SH-SY5Y (cell line): ENCODE data around the gene SND1.

ENCODE experiments used
- GATA2 ChIP-seq: IDR thresholded peaks from 2 replicates; pipeline ENCODE4 v1.6.1; 2011; ENCODE audit warnings: mild to moderate bottlenecking, low read depth, low read length
- GATA3 ChIP-seq: IDR thresholded peaks from 2 replicates; pipeline ENCODE4 v1.6.1; 2011; ENCODE audit warnings: low read depth, mild to moderate bottlenecking, low read length, moderate library complexity

The SND1 gene

DNA sequence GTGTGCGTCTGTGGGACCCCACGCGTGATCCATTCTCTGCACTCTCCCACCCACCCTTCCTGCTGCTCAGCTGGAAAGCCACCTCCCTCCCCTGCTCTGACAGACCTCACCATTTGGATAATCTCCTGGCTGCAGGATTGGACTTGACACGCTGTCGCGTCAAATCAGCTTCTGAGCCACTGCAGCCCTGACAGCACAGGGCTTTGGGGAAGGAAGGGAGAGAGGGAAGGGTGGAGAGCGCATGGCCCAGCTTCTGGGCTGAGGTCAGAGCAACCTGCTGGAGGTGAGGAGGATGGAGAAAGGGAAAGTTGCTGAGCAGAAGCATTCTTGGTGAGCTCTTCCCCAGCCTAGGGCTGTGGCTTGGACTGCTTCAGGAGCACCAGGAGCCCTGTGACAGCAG is 428.2 kb downstream of the SND1 start:
- no peak for TF ChIP-seq GATA3
- TF ChIP-seq GATA2: no peak

- no peak for TF ChIP-seq GATA3
- no peak for TF ChIP-seq GATA2
These were observed 429.4 kb downstream of the SND1 start for GRCh38 chr7:128081351-128081750.

- no peak for TF ChIP-seq GATA3
- TF ChIP-seq GATA2: no peak
These were observed 429.8 kb downstream of the SND1 start for GRCh38 chr7:128081808-128082207.

GRCh38 chr7:128082431-128082830 is 430.4 kb downstream of the SND1 start:
- TF ChIP-seq GATA3 (no peak), GATA2 (no peak)

DNA sequence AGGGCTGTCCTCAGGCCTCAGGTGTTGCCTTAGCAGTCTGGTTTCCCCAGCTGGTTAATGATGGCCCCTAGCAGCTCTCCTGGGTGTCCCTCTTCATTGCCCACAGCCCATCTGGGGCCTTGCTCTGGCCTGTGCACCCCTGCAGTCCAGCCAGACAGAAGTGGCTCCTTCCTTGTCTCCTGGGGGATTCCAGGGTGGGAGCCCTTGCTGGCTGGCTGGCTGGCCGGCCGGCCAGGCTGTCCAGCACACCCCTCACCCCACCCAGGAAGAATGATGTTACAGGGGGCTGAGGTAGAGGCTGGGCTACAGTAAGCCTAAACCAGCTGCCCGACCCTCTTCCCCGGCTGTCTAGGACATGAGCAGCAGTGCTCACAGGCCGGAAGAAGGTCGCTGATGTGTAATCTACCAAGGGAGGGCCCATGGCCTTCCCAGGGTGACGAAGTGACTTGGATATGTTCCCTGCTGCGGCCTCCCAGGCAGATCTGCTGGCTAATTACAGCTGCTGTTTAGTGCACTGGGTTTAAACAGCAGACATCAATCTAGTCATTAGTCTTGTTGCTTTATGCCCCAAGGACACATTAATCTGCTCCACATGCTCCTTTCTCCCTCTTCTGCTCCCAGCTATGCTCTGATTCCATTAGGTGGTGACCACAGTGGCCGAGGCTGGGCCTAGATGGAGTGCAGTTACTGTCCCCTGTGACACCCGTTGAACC is 433.1 kb downstream of the SND1 start:
- TF ChIP-seq GATA2 (peak; percentile 88), GATA3 (no peak)

GRCh38 chr7:128090492-128090891 is 438.5 kb downstream of the SND1 start:
- TF ChIP-seq GATA3 (no peak), GATA2 (no peak)

- TF ChIP-seq GATA2: no peak
- TF ChIP-seq GATA3: no peak
These were observed 439.1 kb downstream of the SND1 start for GRCh38 chr7:128091106-128091505.

DNA sequence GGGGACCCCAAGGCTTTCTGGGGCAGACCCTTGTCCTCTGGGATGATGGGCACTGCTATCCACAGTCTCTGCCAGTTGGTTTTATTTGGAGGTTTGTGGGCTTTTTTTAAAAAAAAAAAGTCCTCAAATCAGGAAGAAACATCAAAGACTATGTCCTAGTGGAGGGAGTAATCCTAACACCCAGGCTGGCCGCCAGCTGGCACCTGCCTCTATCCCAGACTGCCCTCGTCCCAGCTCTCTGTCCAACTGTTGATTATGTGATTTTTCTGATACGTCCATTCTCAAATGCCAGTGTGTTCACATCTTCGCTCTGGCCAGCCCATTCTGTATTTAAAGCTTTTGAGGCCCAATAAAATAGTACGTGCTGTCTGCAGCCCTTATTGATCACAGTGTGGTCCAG is 440.2 kb downstream of the SND1 start:
- TF ChIP-seq GATA3 (no peak), GATA2 (no peak)

GRCh38 chr7:128093614-128094570 is 441.9 kb downstream of the SND1 start:
- TF ChIP-seq GATA2 (no peak), GATA3 (no peak)

DNA sequence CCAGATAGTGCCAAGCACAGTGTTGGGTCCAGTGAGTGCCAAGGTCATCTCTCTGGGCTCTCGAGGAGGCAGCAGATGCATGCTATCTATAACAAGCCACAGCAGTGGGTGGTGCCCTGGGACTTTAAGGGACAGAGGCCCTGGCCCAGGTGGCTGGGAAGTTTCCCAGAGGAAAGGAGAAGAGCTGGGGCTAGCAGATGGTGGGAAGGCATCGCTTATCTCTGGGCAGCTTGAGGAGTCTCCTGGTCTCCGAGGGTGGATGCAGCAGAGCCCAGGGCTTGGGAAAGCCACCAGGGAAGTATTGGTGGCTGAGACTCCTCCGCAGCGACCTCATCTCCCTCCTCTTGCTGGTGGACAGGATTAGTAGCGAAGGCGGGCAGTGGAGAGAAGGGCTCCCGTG is 442.7 kb downstream of the SND1 start:
- TF ChIP-seq GATA3 (no peak), GATA2 (no peak)

- TF ChIP-seq GATA3 (no peak), GATA2 (peak; percentile 70)
These were observed 445.3 kb downstream of the SND1 start for GRCh38 chr7:128097211-128097731.

GRCh38 chr7:128098629-128099028 is 446.6 kb downstream of the SND1 start:
- TF ChIP-seq GATA3 (no peak), GATA2 (no peak)

- TF ChIP-seq GATA3 (no peak), GATA2 (no peak)
These were observed 447.2 kb downstream of the SND1 start for GRCh38 chr7:128099204-128099671.

DNA sequence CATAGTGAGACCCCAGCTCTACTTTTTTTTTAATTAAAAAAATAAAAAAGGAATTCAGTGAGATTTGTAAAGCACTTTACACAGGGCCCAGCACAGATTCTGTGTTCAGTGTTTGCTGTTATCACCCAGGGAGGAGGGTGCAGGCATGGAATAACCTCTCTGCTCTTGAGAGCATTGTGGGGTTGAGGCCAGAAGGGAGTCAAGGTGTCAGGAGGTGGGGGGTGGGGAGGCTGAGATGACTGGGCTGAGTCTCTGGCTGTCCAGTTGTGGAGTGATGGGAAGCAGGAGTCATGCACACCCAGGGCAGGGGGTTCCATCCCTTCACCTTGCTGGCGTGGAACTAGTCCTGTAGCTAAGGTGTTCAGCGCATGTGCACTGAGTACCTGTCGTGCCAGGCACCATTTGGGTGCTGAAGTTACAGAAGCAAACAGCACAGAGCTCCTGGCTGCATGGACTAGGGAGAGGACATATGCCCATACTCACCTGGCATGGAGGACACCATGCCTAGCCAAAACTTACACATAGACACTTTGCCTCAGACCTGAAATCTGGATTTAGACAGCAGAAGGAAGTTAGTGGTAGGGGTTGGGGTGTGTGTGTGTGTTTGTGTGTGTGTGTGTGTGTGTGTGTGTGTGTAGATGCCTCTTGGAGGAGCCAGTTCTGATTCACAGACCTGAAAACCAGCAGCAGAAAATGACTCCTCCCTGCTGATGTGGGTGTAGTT is 448.4 kb downstream of the SND1 start:
- TF ChIP-seq GATA3 (no peak), GATA2 (no peak)
